Activated naive CD8-positive, alpha-beta T cell treated with anti-CD3 and anti-CD28 coated beads for 36 hours (primary cell): ENCODE data around the gene FLAD1. TPM values are rescaled to one million over a fixed set of nuclear protein-coding genes. Genes with fewer than 3 reads are reported as not detected.

Experiments used
- DNase-seq: peaks from one replicate; pipeline ENCODE4 v3.0.0; 2021
- H3K27ac Mint-ChIP-seq: one replicate; pipeline ENCODE4 v1.8.0; 2022; ENCODE audit warnings: mild to moderate bottlenecking, moderate library complexity, mixed read lengths
- H3K27me3 Mint-ChIP-seq: one replicate; pipeline ENCODE4 v1.8.0; 2022; ENCODE audit warnings: mild to moderate bottlenecking, mixed read lengths
- H3K36me3 Mint-ChIP-seq: one replicate; pipeline ENCODE4 v1.8.0; 2021; ENCODE audit warnings: mild to moderate bottlenecking, mixed read lengths
- H3K4me1 Mint-ChIP-seq: one replicate; pipeline ENCODE4 v1.8.0; 2021; ENCODE audit warnings: mixed read lengths
- H3K4me3 Mint-ChIP-seq: one replicate; pipeline ENCODE4 v1.8.0; 2022; ENCODE audit warnings: mild to moderate bottlenecking, moderate library complexity, mixed read lengths
- H3K9me3 Mint-ChIP-seq: one replicate; pipeline ENCODE4 v1.8.0; 2022; ENCODE audit warnings: mixed read lengths
- total RNA-seq, 2 experiments: library from RNA; stranded (reverse); gene quantifications; one replicate each; pipeline ENCODE4 v1.2.3, GENCODE V29; 2021

The FLAD1 gene
- total RNA-seq, 2 experiments from 2014 or later, result 54.2 to 56.1 TPM

DNA sequence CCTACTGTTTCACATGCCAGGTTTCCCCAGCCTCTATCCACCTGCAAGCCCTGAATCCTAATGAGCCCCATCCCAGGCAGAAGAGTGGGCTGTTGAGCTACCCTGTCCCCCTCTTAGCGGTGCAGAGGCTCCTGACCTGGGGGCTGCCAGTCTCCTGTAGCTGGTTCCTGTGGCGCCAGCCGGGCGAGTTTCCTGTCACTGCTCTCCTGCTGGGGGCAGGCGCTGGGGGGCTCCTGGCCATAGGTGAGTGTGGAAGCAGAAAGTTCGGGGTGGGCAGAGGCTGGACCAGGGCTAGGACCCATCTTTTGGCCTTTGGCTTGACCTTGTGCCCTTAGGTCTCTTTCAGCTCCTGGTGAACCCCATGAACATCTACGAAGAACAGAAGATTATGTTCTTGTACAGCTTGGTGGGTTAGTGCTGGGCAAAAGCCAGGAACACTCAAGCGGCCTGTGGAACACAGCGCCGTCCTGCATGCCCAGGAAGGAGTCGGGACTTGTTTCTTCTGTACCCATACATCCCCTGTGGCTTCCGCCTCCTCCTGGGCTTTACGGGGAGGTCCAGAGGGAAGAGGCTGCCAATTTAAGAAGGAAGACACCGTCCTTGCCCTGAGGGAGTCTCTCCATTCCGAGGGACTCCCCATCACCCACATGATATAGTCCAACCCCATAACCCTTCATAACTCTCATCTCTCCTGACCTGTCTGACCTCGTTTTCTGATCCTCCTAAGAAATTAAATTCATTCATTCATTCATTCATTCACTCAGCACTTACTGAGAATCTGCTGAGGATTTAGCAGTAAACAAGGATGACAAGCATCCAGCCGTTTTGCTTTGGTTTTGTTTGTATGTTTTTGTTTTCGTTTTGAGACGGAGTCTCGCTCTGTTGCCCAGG lies 51.4 kb downstream of the FLAD1 start:
- no peaks in the 10 kb centered on the region for H3K4me1 Mint-ChIP-seq
- no peak overlapping the region for H3K27ac Mint-ChIP-seq
- H3K27me3 Mint-ChIP-seq, result peaks cover 3% of the 10 kb centered on the region
- H3K4me3 Mint-ChIP-seq, result no peak overlapping the region
- H3K36me3 Mint-ChIP-seq, result no peaks in the 10 kb centered on the region
- no peak for DNase-seq
- H3K9me3 Mint-ChIP-seq, result no peaks in the 10 kb centered on the region

DNA sequence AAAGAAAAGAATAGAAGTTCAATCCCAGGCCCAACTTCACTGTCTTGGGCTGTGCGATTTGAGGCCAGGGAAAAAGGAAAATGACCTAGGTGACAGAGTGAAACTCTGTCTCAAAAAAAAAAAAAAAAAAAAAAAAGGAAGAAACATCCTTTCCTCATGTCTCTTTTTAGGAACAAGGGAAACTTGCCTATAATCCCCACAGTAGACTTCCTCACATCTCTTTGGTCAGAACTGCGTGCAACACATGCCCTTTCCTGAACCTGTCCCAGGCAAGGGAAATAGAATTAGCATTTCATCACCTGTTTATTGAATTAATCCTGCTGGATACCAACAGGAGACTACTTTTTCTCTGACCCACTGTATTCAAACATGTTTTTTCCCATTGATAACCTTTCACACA lies 52.8 kb downstream of the FLAD1 start:
- H3K36me3 Mint-ChIP-seq, result no peaks in the 10 kb centered on the region
- no peaks in the 10 kb centered on the region for H3K4me1 Mint-ChIP-seq
- peaks cover 3% of the 10 kb centered on the region for H3K27me3 Mint-ChIP-seq
- no peak overlapping the region for H3K4me3 Mint-ChIP-seq
- no peak overlapping the region for H3K27ac Mint-ChIP-seq
- H3K9me3 Mint-ChIP-seq, result no peaks in the 10 kb centered on the region
- no peak for DNase-seq

- peaks cover 3% of the 10 kb centered on the region for H3K27me3 Mint-ChIP-seq
- H3K27ac Mint-ChIP-seq, result no peak overlapping the region
- DNase-seq, result no peak
- no peaks in the 10 kb centered on the region for H3K9me3 Mint-ChIP-seq
- H3K4me1 Mint-ChIP-seq, result no peaks in the 10 kb centered on the region
- no peak overlapping the region for H3K4me3 Mint-ChIP-seq
- H3K36me3 Mint-ChIP-seq, result no peaks in the 10 kb centered on the region
Measured at GRCh38 chr1:155037043-155037442, 53.9 kb downstream of the FLAD1 start.

- Mint-ChIP-seq H3K36me3 (no peaks in the 10 kb centered on the region), H3K27ac (no peak overlapping the region), H3K4me1 (no peaks in the 10 kb centered on the region), H3K4me3 (no peak overlapping the region), H3K27me3 (peaks cover 3% of the 10 kb centered on the region), H3K9me3 (no peaks in the 10 kb centered on the region)
- DNase-seq, result no peak
Measured at GRCh38 chr1:155037851-155038441, 54.8 kb downstream of the FLAD1 start.

- Mint-ChIP-seq H3K4me1 (no peaks in the 10 kb centered on the region), H3K9me3 (no peaks in the 10 kb centered on the region), H3K27me3 (peaks cover 3% of the 10 kb centered on the region), H3K36me3 (no peaks in the 10 kb centered on the region), H3K4me3 (no peak overlapping the region), H3K27ac (no peak overlapping the region)
- DNase-seq, result no peak
Measured at GRCh38 chr1:155038602-155039307, 55.6 kb downstream of the FLAD1 start.

GRCh38 chr1:155039308-155039669 lies 56.1 kb downstream of the FLAD1 start:
- Mint-ChIP-seq H3K36me3 (no peaks in the 10 kb centered on the region), H3K4me1 (no peaks in the 10 kb centered on the region), H3K27me3 (peaks cover 3% of the 10 kb centered on the region), H3K9me3 (no peaks in the 10 kb centered on the region), H3K27ac (no peak overlapping the region), H3K4me3 (no peak overlapping the region)
- no peak for DNase-seq

DNA sequence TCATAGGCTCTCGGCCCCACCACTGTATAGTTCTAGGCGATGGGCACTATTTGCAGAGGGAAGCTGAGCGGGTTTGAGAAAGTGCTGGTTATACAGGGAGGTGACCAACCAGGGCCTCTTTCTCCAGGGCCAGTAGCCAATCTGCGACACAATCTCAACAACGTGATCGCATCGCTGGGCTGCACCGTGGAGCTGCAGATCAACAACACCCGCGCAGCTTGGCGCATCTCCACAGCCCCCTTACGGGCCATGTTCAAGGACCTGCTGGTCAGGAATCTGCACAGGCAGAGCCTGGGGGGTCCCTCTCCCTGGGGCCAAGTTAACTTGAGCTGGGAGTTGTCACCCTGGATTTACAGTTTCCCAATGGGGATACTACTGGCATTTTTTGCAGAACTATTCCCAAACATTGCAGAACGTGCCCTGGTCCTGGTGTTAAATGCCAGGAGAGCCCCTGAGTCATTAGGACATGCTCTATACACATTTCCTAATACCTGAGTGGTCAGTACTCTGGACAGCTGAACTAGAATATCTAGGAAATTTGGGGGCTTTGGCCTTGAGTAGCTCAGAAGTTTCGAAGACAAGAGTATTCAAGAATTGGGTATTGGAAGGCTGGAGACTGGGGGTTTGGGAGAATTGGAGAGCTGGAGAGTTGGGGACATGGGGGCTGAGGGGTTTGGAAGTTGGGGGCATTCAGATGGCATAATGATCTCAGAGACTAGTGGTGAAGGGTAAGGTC lies 57.4 kb downstream of the FLAD1 start:
- DNase-seq, result no peak
- no peak overlapping the region for H3K4me3 Mint-ChIP-seq
- peaks cover 9% of the 10 kb centered on the region for H3K4me1 Mint-ChIP-seq
- no peak overlapping the region for H3K27ac Mint-ChIP-seq
- H3K36me3 Mint-ChIP-seq, result no peaks in the 10 kb centered on the region
- H3K9me3 Mint-ChIP-seq, result no peaks in the 10 kb centered on the region
- H3K27me3 Mint-ChIP-seq, result peaks cover 3% of the 10 kb centered on the region

Other genes starting within 250 kb of the FLAD1 start
- gene KCNN3, start 113.1 kb upstream of the FLAD1 start, total RNA-seq, result under 1 TPM; 0.02 to 0.04 TPM
- gene PMVK, start 46.6 kb upstream of the FLAD1 start, total RNA-seq, result 10 to 100 TPM; 29.8 to 32.8 TPM
- 10 to 100 TPM; 12.2 to 13.2 TPM for gene PBXIP1, start 27.2 kb upstream of the FLAD1 start, total RNA-seq
- 10 to 100 TPM; 24.2 to 25.1 TPM for gene PYGO2, start 21.6 kb upstream of the FLAD1 start, total RNA-seq
- 10 to 100 TPM; 34.7 to 38.4 TPM for gene SHC1, start 12.6 kb upstream of the FLAD1 start, total RNA-seq
- 100 to 1,000 TPM; 156 TPM for gene CKS1B, start 8.7 kb upstream of the FLAD1 start, total RNA-seq
- gene LENEP, start 10.2 kb downstream of the FLAD1 start, total RNA-seq, result under 1 TPM in 1 of 2 experiments, not detected in 1; 0.66 TPM
- gene ZBTB7B, start 19.5 kb downstream of the FLAD1 start, total RNA-seq, result 10 to 100 TPM; 14.1 to 14.4 TPM
- gene DCST2, start 50.4 kb downstream of the FLAD1 start, total RNA-seq, result under 1 TPM; 0.20 to 0.31 TPM
- gene DCST1, start 50.5 kb downstream of the FLAD1 start, total RNA-seq, result not detected
- 10 to 100 TPM; 31.6 to 32.5 TPM for gene ADAM15, start 68.0 kb downstream of the FLAD1 start, total RNA-seq
- 1 to 10 TPM; 2.1 to 2.5 TPM for gene EFNA4, start 80.4 kb downstream of the FLAD1 start, total RNA-seq
- 1 to 10 TPM; 4.5 to 4.6 TPM for gene EFNA3, start 95.5 kb downstream of the FLAD1 start, total RNA-seq
- gene EFNA1, start 144.5 kb downstream of the FLAD1 start, total RNA-seq, result under 1 TPM; 0.49 to 0.74 TPM
- 10 to 100 TPM; 50.6 to 51.3 TPM for gene SLC50A1, start 152.5 kb downstream of the FLAD1 start, total RNA-seq
- 10 to 100 TPM; 26.8 to 29.2 TPM for gene DPM3, start 157.2 kb downstream of the FLAD1 start, total RNA-seq
- gene KRTCAP2, start 190.0 kb downstream of the FLAD1 start, total RNA-seq, result 100 to 1,000 TPM; 135 to 145 TPM
- 1 to 10 TPM; 4.6 to 4.9 TPM for gene TRIM46, start 190.5 kb downstream of the FLAD1 start, total RNA-seq
- gene THBS3, start 224.6 kb downstream of the FLAD1 start, total RNA-seq, result 1 to 10 TPM; 7.4 to 9.3 TPM
- gene MTX1, start 225.4 kb downstream of the FLAD1 start, total RNA-seq, result 10 to 100 TPM; 68.0 to 72.5 TPM